TTC549 (cell line): ENCODE data around the gene PCBD2.
"Not testable (repeated sequence)": the region's sequence is repeated elsewhere in the genome, so short reads cannot be mapped to it uniquely, and the experiment has no call there.

Experiments
- FAIRE-seq: peaks from 2 replicates; lab custom pipeline; 2012; peaks lifted over from hg19 to GRCh38; lab: Jason Lieb, UNC

PCBD2 gene

GRCh38 chr5:134963098-134963497, 58.2 kb downstream of the PCBD2 start:
- no peak for FAIRE-seq

DNA sequence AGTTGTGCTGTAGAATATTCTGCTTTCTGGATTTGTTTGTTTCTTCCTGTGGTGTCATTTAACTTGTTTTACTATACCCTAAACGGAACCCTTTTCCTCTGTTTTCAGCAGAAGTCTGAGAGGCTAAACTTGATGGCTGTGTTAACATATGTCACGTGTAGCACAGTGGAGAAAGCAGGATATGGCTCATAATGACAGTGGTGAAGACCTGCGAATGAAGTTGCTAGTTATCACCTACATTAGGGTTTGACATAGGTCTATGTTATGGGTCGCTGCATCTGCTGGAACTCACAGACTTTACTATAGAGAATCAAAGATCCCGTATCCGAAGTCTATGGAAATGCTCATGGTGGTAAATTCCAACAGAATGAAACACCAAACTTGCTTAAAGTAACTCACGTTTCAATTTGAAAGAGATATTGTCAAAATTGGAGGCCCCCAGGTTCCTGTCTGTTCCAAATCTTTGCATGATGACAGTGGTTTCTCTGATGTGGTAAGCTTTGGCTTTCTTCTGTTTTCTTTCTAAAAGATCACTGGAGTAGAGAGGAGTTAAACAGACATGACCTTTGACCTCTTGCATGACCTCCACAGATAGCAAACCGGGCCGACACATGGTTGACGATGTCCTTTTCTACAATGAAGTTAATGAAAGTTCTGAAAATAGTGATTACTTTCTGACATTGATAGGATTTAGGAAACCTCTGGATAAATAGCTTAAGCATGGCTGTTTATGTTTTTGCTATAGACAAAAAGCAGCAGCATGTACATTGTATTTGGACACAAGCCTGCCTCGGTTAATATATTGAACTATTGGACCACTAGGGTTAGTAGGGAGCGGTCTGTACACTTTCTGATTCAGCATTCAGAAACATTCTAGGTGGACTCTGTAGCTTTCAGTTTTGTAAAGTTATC, 59.7 kb downstream of the PCBD2 start:
- no peak for FAIRE-seq

DNA sequence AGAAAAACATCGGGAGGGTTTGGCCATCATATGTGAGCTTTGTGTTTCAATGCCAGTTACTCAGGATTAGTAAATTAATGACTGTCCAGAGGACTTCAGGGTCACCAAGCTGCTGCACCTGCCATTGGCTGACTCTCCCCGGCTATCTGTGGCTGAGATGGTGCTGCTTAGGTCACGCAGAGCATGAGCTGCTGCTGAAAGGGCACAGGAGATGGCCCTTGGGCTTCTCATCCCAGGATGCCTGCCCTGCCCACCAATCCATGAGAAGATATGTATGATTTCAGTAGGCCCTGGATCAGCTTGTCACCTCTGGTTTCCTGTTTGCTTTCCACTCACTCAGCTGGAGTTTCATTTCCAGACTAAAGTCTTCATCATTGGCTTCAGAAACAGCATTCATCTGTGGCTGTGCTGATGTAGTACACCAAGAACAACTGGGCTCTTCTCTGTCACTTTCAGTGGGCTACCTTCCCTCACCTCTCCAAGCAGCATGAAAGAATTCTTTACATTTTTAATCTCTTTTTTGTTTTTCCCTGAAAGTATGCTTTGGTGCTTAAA, 60.4 kb downstream of the PCBD2 start:
- no peak for FAIRE-seq

DNA sequence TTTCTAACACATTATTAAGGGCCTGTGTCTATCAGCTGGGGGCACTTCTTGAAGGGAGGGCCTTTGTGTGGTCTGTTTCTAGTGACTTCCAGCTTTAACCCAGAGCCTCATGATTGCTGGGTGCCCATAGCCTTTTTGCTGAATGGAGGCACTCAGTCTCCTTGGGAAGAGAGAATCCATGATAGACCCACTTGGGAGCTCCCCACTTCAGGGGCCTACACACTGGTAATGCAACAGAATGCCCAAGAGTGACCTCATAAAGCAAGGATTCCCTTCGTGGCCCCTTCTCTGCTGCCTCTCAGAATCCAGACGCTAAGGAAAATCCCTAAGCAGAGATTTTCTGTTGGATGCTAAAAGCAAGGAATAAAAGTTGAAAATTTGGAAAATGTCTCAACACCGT, 62.7 kb downstream of the PCBD2 start, which contains the start of gene CATSPER3:
Gene CATSPER3 (plus strand): TSS at position 301 of the 400 bp plus-strand sequence. CDS start 85 bp downstream, at position 386.
- FAIRE-seq: no peak

GRCh38 chr5:134968055-134968454, 63.1 kb downstream of the PCBD2 start:
- no peak for FAIRE-seq

GRCh38 chr5:134969166-134969565, 64.2 kb downstream of the PCBD2 start:
- FAIRE-seq: no peak

GRCh38 chr5:134975078-134975715, 70.3 kb downstream of the PCBD2 start:
- no peak for FAIRE-seq

DNA sequence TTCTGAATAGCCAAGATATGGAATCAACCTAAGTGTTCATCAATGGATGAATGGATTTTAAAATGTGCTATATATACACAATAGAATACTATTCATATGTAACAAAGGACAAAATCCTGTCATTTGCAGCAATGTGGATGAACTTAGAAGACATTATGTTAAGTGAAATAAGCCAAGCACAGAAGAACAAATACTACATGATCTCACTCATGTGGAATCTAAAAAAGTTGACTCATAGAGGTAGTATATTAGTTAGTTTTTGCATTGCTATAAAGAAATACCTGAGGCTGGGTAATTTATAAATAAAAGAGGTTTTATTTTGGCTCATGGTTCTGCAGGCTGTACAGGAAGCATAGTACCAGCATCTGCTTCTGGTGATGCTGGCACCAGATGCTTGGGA, 70.9 kb downstream of the PCBD2 start:
- no peak for FAIRE-seq

DNA sequence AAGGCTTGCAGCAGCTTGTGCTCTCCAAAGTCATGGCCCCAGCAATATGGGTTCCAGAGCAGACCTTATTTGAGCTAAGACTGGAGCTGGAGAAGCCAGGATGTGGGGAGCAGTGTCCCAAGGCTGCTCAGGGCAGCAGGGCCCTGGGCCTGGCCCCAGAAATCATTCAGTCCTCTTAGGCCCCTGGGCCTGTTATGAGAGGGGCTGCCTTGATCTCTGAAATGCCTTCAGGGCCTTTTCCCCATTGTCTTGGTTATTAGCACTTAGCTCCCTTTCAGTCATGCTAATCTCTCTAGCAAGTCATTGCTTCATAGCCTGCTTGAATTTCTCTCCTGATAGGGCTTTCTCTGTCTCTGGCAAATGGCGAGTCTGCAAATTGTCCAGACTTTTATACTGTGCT, 71.9 kb downstream of the PCBD2 start:
- no peak for FAIRE-seq

DNA sequence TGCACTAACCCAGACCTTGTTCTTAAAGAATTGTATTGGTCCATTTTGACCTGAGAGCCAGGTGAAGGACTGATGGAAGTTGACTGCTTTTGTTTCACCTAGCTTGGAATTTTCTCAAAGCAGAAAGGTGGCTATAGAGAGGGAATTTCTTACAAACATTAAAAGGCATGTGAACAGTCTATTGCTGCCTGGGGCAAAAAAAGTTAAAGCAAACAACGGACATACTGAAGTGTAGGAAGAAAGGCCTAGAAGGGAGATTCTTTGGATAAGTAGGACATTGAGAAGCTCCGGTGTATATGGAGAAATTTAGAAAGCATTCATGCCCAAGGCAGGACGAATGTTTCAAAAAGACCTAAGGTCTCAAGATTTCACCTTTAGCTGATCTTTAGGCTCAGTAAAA, 74.5 kb downstream of the PCBD2 start:
- no peak for FAIRE-seq

DNA sequence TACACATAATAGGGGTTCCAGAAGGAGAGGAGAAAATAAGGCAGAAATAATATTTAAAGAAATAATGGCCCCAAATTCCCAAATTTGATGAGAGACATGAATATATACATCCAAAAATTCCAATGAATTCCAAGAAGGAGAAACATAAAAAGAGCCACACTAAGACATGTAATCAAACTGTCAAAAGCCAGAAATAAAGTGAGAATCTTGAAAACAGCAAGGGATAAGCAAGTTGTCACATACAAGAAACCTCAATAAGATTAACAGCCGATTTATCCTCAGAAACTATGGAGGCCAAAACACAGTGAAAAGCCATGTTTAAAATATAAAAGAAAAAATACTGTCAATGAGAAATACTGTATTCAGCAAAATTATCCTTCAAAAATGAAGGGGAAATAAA, 77.3 kb downstream of the PCBD2 start:
- no peak for FAIRE-seq

DNA sequence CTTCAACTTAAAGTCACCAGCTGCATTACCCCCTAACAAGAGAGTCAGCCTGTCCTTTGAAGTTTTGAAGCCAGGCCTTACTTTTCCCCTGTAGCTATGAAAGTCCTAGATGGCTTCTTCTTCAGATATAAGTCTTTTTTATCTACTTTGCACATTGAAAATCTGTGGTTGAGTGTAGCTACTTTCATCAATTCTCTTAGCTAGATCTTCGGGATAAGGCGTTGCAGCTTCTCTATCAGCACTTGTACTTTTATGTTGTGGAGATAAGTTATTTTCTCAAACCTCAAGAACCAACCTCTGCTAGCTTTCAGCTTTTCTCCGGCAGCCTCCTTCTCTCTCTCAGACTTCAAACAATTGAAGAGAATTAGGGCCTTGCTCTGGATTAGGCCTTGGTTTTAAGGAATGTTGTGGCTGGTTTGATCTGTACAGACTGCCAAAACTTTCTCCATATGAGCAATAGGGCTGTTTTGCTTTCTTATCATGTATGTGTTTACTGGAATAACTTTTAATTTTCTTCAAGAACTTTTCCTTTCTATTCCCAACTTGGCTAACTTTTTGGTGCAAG, 84.4 kb downstream of the PCBD2 start:
- FAIRE-seq: no peak

DNA sequence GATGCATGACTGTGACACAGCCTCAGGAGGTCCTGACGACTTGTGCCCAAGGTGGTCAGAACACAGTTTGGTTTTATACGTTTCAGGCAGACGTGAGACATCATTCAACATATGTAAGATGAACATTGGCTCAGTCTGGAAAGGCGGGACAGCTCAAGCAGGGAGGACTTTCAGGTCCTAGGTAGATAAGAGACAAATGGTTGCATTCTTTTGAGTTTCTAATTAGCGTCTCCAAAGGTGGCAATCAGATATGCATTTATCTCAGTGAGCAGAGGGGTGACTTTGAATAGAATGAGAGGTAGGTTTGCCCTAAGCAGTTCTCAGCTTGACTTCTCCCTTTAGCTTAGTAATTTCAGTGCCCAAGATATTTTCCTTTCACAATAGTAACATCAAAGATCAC, 85.3 kb downstream of the PCBD2 start:
- FAIRE-seq: not testable (repeated sequence)

- FAIRE-seq: no peak
Observed at GRCh38 chr5:134992148-134992547, 87.2 kb downstream of the PCBD2 start.

GRCh38 chr5:134993161-134993560, 88.2 kb downstream of the PCBD2 start:
- no peak for FAIRE-seq

DNA sequence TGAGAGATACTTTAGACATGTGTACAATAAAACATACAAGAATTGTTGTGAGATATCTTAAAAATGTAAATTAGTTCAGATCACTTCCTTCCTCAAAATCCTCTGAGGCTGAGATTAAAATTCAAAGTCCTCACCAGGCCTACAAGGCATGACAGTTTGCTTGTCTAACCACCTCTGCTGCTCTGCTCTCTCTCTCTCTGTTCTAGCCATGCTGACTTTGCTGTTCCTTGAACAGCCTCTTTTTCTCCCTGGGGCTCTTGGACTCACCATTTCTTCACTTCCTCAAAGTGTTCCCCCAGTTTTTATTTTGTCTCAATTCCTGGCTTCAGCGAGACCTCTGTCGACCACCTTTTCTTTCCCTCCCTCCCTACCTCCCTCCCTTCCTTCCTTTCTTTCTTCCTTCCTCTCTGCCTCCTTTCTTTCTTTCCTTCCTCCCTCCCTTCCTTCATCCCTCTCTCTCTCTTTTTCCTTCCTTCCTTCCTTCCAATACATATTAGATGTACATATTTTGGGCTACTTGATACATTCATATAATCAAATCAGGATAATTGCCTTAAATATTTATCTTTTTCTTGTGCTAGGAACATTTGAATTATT, 89.7 kb downstream of the PCBD2 start:
- no peak for FAIRE-seq

DNA sequence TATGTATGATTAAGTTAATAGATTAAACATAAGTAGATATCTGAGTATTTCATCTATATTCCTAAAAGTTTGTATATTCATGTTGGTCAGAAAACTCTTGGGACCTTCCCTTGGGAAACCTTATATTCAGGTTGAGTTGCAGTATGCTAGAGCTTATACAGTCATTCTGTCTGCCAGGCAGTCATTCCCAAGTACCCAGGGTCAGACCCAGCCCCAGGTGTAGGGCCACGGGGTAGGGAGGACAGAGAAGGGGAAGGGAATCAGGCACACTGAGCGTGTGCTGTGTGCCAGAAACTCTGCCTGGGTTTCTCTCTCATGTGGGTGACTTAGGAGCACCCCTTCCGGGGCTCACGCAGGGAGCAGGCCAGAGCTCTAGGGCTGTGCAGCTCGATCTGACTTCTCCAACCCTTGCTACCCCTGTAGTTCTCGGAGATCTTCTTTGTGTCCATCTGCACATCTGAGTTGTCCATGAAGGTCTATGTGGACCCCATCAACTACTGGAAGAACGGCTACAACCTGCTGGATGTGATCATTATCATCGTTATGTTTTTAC, 91.0 kb downstream of the PCBD2 start:
- no peak for FAIRE-seq

DNA sequence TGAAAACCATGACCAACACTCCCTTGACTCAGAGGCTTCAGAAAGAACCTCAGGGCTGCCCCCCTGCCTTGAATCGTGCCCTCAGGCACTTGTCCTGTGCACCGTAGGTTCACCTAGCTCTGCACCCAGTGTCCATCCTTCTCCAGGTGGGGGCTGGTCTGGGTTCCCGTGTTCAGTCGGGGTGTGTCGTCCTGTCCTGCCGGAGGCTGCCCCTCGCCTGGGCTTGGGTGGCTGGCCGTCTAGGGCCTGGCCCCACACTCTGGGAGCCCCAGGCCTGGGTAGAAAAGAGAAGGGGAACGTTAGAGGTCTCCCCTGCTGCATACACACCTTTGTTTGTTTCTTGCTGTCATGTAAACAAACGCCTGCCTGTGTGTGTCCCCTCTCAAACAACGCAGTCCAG, 92.1 kb downstream of the PCBD2 start:
- FAIRE-seq: no peak

GRCh38 chr5:134998068-134998467, 93.1 kb downstream of the PCBD2 start:
- not testable (repeated sequence) for FAIRE-seq

DNA sequence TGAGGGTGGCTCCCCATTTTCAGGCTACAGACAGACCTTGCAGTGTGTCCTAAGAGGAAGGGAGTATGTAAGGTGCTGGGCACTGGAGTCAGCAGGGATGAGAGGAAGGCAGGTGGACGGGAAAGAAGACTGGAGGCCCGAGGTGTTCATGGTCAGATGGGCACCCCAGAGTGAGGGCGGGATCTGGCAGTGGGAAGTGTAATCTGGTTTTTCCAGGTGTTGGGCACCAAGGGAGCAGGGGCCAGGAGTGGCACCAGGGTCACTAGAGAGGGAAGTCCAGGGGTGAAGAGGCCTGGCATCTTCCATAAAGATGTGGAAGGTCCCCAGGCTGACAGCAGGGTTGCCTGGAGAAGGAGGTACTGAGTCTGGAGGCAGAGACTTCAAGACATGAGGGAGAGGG, 99.4 kb downstream of the PCBD2 start:
- no peak for FAIRE-seq

- FAIRE-seq: no peak
Observed at GRCh38 chr5:135005076-135005475, 100.1 kb downstream of the PCBD2 start.

- FAIRE-seq: no peak
Observed at GRCh38 chr5:135007305-135007704, 102.4 kb downstream of the PCBD2 start.
